Smooth muscle cell of the coronary artery (primary cell): Measurements from ENCODE around the gene CD300H. TPM values are rescaled to one million over a fixed set of nuclear protein-coding genes. Genes with fewer than 3 reads are reported as not detected.

Experiments used
- total RNA-seq: library from RNA; depleted of rRNA; stranded (reverse); fragments of >200 nt; gene quantifications from 2 replicates; pipeline ENCODE4 v1.2.3, GENCODE V29; 2014; ENCODE audit warnings: low replicate concordance

The CD300H gene
- total RNA-seq, result not detected in 2 replicates

DNA sequence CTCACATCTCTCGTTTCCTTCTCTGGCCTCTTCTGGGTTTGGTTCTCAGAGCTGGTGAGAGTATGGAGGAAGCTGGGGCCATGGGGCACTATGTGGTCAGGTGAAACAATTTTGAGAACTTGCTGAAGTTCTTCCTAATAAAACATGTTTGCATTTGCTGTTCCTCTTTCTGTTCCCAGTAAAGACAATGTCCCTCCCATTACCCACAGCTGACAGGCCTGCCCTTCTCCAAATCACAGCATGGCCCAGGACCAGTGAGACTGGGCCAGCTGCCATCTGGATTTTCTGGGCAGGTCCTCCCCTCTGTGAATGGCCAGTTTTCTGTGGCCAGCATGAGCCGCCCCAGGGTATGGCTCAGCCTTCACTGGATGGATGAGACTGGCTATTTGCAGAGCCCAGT, at the start of gene CD300H:
Gene CD300H (minus strand): TSS at position 113 of the 400 bp plus-strand sequence.

DNA sequence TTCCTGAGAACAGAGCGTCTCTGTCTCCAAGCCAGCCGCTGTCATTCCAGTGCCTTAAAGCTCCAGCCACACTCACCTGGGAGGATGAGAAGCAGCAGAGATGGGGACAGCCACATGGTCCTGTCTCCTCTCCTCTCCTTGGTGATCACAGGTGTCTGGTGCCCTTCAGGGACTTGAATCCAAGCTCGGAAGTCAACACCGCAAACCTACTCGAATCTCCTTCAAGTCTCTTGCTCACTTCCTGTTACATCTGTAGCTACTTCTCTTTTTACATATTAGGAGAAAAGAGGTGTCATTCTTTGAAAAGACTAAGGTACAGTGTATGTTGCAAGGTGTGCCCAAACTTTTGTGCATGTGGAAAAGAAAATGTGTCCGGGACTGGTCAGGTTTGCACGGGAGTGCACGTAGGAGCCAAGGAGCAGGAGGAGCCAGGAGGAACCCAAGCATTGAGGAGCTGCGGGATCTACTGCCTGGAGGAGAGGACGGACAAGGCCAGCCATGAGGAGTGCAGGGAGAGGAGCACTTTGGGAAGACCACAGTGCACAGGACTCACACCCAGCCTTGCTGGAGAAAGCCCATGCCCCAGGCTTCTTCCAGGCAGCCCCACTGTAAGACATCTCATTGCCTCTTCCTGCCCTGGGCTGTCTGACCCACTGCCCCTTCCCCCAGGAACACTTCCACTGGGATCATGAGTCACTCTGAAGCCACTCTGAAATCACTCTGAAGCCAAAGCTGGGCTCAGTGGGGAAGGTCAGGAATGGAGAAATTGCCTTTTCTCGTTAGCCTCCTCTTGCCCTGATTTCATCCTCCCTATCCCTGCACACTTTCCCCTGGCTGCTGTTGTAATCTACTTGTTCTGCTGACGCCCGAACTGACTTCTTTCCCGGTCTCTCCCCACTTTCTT, 25.0 kb upstream of the CD300H start, which contains the start of gene CD300LD:
Gene CD300LD (minus strand): TSS at position 197 of the 904 bp plus-strand sequence. CDS start 81 bp downstream, at position 116.

DNA sequence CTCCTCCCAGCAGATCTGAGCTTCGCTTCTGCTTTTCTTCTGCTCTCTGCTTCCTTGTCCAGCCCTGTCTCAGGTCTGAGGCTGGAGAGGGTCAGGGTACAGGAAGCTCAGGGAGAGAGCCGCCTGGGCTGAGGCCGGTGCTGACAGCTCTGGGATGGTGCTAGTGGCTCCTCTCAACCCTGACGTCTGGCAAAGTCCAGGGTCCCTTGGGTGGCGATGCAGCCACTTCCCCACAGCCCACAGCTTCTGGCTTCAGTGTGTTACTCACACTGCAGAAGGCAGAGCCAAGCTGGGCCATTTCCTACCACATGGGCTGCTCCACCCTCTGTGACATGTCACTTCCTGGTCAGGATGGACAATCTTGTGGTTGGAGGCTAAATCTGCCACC, 21.5 kb downstream of the CD300H start, which contains the start of gene CD300C:
Gene CD300C (minus strand): TSS at position 273 of the 388 bp plus-strand sequence. CDS start 333 bp downstream, outside the sequence.

GRCh38 chr17:74531231-74531761, 36.0 kb downstream of the CD300H start, which contains the start of gene CD300LB:
Gene CD300LB (minus strand): TSS chr17:74531475. CDS start chr17:74531350, 125 bp downstream.

Other genes starting within 250 kb of the CD300H start
- gene KIF19, start 241.3 kb downstream of the CD300H start, total RNA-seq, result 1.1 TPM in 1 of 2 replicates, not detected in the other
- not detected in 2 replicates for gene BTBD17, start 205.6 kb downstream of the CD300H start, total RNA-seq
- not detected in 2 replicates for gene GPR142, start 200.0 kb downstream of the CD300H start, total RNA-seq
- 9.4 and 9.7 TPM in 2 replicates for gene GPRC5C, start 135.4 kb downstream of the CD300H start, total RNA-seq
- gene CD300A, start 100.9 kb downstream of the CD300H start, total RNA-seq, result not detected in 2 replicates
- gene CD300LB, start 36.0 kb downstream of the CD300H start, total RNA-seq, result not detected in 2 replicates
- gene CD300C, start 21.4 kb downstream of the CD300H start, total RNA-seq, result not detected in 2 replicates
- gene CD300LD, start 24.8 kb upstream of the CD300H start, total RNA-seq, result not detected in 2 replicates
- gene CD300E, start 56.2 kb upstream of the CD300H start, total RNA-seq, result not detected in 2 replicates
- gene CD300LF, start 145.4 kb upstream of the CD300H start, total RNA-seq, result not detected in 2 replicates
- gene RAB37, start 169.7 kb upstream of the CD300H start, total RNA-seq, result 0.15 TPM in 1 of 2 replicates, not detected in the other
- gene NHERF1, start 181.1 kb upstream of the CD300H start, total RNA-seq, result 2.8 and 10.4 TPM in 2 replicates
- 46.3 and 62.8 TPM in 2 replicates for gene NAT9, start 208.8 kb upstream of the CD300H start, total RNA-seq